Thoracic aorta (tissue), 2 donors: ENCODE data around the gene GTF3C2. TPM values are rescaled to one million over a fixed set of nuclear protein-coding genes. Genes with fewer than 3 reads are reported as not detected.

ENCODE experiments used
- ATAC-seq: fragments of 150-250 bp; one replicate; pipeline ENCODE4 v1.8.0; 2017; ENCODE audit warnings: low read depth; ENCODE audit not compliant: insufficient number of reproducible peaks, low FRiP score
- DNase-seq: peaks from one replicate; pipeline ENCODE4 v3.0.0-alpha.2; 2020; ENCODE audit warnings: low spot score
- H3K27ac ChIP-seq, 2 donors: fragments of 200-600 bp; sonication (generic); 1 replicate in 1 of 2; 2 replicates in 1 of 2; pipeline ENCODE4 v1.5.1; 2016; ENCODE audit warnings: mild to moderate bottlenecking in 2 of 2, moderate library complexity in 2 of 2
- H3K27me3 ChIP-seq: fragments of 200-600 bp; sonication (generic); replicated peaks from 2 replicates; pipeline ENCODE4 v1.6.0; 2016; ENCODE audit warnings: mild to moderate bottlenecking; ENCODE audit not compliant: insufficient read depth
- H3K36me3 ChIP-seq: fragments of 200-600 bp; sonication (generic); one replicate; pipeline ENCODE4 v1.5.1; 2016
- H3K4me1 ChIP-seq, 2 donors: fragments of 200-600 bp; sonication (generic); 1 replicate in 1 of 2; 2 replicates in 1 of 2; pipeline versions ENCODE4 v1.5.1 to v1.6.0; 2016; ENCODE audit warnings: low read depth in 2 of 2, mild to moderate bottlenecking in 1 of 2; ENCODE audit not compliant: control insufficient read depth in 1 of 2
- H3K4me3 ChIP-seq: fragments of 200-600 bp; sonication (generic); 2 replicates; pipeline ENCODE4 v1.5.1; 2016; ENCODE audit warnings: mild to moderate bottlenecking
- H3K9me3 ChIP-seq: fragments of 200-600 bp; sonication (generic); 2 replicates; pipeline ENCODE4 v1.5.1; 2016
- CTCF ChIP-seq: fragments of 200-600 bp; sonication (generic); IDR thresholded peaks from one replicate; pipeline ENCODE4 v1.5.1; 2019; ENCODE audit warnings: antibody characterized with exemption
- total RNA-seq, 2 donors: library from RNA; depleted of rRNA; stranded (reverse); fragments of >200 nt; gene quantifications; one replicate each; pipeline versions ENCODE4 v1.1.0 to v1.2.3, GENCODE V29; 2016

Gene GTF3C2
- total RNA-seq, 2 donors from 2014 or later, result 56.6 to 58.8 TPM

DNA sequence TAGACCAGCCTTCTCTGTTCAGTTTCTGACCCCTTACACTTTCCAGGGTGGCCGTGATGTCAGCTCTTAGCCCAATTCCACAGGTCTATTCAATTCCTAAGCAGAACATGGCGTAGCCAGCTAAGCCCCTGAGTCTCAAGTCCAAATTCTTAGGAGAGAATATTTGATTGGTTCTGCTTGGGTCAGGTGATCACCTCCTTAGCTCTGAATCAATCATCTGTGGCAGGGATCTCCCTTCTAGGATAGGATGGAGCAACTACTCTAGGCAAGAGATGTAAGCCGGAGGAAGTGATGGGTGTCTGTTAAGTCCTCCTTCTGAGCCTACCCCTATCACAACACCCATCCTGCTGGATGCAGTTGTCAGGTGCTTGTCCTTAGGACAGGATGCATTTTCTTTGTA is 59.4 kb downstream of the GTF3C2 start:
- Histone ChIP-seq H3K4me1 (peaks cover 0 to 8% of the 10 kb centered on the region in 2 donors), H3K27ac (no peak overlapping the region), H3K36me3 (no peaks in the 10 kb centered on the region), H3K27me3 (no peaks in the 10 kb centered on the region), H3K4me3 (no peak overlapping the region), H3K9me3 (no peaks in the 10 kb centered on the region)
- ATAC-seq, result no peak
- no peak for DNase-seq
- no peak for TF ChIP-seq CTCF

DNA sequence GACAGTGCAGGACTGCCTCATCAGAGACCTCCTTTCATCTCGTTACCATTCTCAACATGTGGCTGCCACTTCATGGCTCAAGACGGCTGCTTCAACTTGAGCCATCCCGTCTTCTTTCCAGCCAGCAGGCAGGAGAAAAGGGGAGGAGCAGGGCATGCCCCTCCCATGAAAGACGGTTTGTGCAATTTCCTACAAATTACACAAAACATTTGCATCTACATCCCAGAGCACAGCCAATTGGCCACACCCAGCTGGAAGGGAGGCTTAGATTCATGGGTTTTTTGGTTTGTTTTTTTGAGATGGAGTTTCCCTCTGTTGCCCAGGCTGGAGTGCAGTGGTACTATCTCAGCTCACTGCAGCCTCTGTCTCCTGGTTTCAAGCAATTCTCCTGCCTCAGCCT is 60.1 kb downstream of the GTF3C2 start:
- no peaks in the 10 kb centered on the region for H3K36me3 ChIP-seq
- H3K27ac ChIP-seq, result no peak overlapping the region
- ATAC-seq (no peak), DNase-seq (no peak)
- no peaks in the 10 kb centered on the region for H3K27me3 ChIP-seq
- H3K9me3 ChIP-seq, result no peaks in the 10 kb centered on the region
- peaks cover 0 to 8% of the 10 kb centered on the region in 2 donors for H3K4me1 ChIP-seq
- no peak for TF ChIP-seq CTCF
- no peak overlapping the region for H3K4me3 ChIP-seq

DNA sequence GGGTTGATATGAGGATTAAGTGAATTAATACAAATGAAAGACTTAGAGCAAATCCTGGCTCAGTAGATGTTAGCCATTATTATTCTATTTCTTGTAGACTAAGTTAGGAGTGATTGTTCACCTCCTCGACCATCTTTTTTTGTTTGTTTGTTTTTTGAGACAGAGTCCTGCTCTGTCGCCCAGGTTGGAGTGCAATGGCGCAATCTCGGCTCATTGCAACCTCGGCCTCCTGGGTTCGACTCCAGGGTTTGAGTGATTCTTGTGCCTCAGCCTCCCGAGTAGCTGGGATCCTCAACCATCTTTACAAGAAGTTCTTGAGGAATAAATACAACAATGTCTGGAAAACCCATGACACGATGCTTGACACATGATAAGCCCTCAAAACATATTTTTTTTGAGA is 61.6 kb downstream of the GTF3C2 start:
- Histone ChIP-seq H3K4me3 (no peak overlapping the region), H3K27me3 (no peaks in the 10 kb centered on the region), H3K9me3 (no peaks in the 10 kb centered on the region), H3K4me1 (peaks cover 0 to 8% of the 10 kb centered on the region in 2 donors), H3K36me3 (no peaks in the 10 kb centered on the region), H3K27ac (no peak overlapping the region)
- no peak for TF ChIP-seq CTCF
- DNase-seq (no peak), ATAC-seq (no peak)

GRCh38 chr2:27291865-27292264 is 64.7 kb downstream of the GTF3C2 start:
- Histone ChIP-seq H3K27me3 (no peaks in the 10 kb centered on the region), H3K4me1 (peaks cover 0 to 8% of the 10 kb centered on the region in 2 donors), H3K27ac (no peak overlapping the region), H3K4me3 (no peak overlapping the region), H3K36me3 (no peaks in the 10 kb centered on the region), H3K9me3 (no peaks in the 10 kb centered on the region)
- TF ChIP-seq CTCF, result no peak
- DNase-seq (no peak), ATAC-seq (no peak)

DNA sequence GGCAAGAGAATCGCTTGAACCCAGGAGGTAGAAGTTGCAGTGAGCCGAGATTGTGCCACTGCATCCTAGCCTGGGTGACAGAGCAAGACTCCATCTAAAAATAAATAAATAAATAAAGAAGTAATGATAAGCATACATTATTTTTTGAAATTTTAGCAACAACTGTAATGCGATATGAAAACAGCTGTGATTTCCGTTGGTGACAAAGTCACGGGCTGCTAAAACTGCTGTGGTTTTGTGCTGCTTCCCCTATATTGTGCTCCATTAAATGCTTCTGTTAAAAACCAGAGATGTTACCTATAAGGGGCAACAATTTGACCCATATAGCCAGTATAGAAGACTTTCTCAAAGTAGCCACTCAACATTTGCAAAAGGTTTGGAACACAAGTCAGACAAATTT is 66.0 kb downstream of the GTF3C2 start:
- TF ChIP-seq CTCF, result no peak
- Histone ChIP-seq H3K27me3 (no peaks in the 10 kb centered on the region), H3K4me1 (peaks cover 0 to 8% of the 10 kb centered on the region in 2 donors), H3K27ac (no peak overlapping the region), H3K4me3 (no peak overlapping the region), H3K9me3 (no peaks in the 10 kb centered on the region), H3K36me3 (no peaks in the 10 kb centered on the region)
- no peak for DNase-seq
- no peak for ATAC-seq
